ENCODE measurements around the gene C1orf226. TPM values are rescaled to one million over a fixed set of nuclear protein-coding genes. Genes with fewer than 3 reads are reported as not detected.

Gene C1orf226
- total RNA-seq, 2 experiments from 2014 or later: 0.04 TPM; not detected in 1

Other genes with a start within 250 kb of the C1orf226 start
- gene SPATA46, start 4.9 kb upstream of the C1orf226 start, total RNA-seq: not detected
- gene SH2D1B, start 30.4 kb downstream of the C1orf226 start, total RNA-seq: not detected
- 10 to 100 TPM; 63.0 to 64.6 TPM for gene UHMK1, start 116.1 kb downstream of the C1orf226 start, total RNA-seq
- 10 to 100 TPM; 43.1 to 46.8 TPM for gene UAP1, start 180.0 kb downstream of the C1orf226 start, total RNA-seq

Measured in activated CD8-positive, alpha-beta memory T cell treated with anti-CD3 and anti-CD28 coated beads for 36 hours (primary cell).